Endothelial cell of umbilical vein (primary cell): Measurements from ENCODE around the gene RNF135. TPM values are rescaled to one million over a fixed set of nuclear protein-coding genes. Genes with fewer than 3 reads are reported as not detected.

ENCODE experiments used
- BruUV-seq: library from RNA; stranded (reverse); fragments of 400-500 nt; replicated peaks from 2 replicates; lab custom pipeline; 2021; lab: Mats Ljungman, UMichigan
- CTCF ChIA-PET: fragments of 300-600, 350-600 bp; sonication (Branson Sonifier 250); formaldehyde crosslinking; loops from one replicate; lab custom pipeline; 2021; ENCODE audit warnings: antibody characterized with exemption, inconsistent platforms; lab: Charles Lee
- POLR2A ChIA-PET: fragments of 300-600, 350-600 bp; sonication (Branson Sonifier 250); formaldehyde crosslinking; loops from one replicate; lab custom pipeline; 2021; ENCODE audit warnings: antibody characterized with exemption, inconsistent platforms; lab: Charles Lee
- DNase-seq: peaks from one replicate; pipeline ENCODE4 v3.0.0-alpha.2; 2011; ENCODE audit warnings: low read depth, low spot score
- FAIRE-seq: peaks from 2 replicates; lab custom pipeline; 2011; peaks lifted over from hg19 to GRCh38; lab: Jason Lieb, UNC
- H2AFZ ChIP-seq: 2 replicates; pipeline ENCODE4 v1.6.0; 2012; ENCODE audit warnings: low read depth, low read length, control low read depth, inconsistent platforms
- H3K27ac ChIP-seq: 2 replicates; pipeline ENCODE4 v1.5.1; 2011; ENCODE audit warnings: low read depth, mild to moderate bottlenecking, control low read depth, low read length, moderate library complexity; ENCODE audit not compliant: insufficient read depth
- H3K27me3 ChIP-seq, 2 experiments: 2 replicates each; pipeline versions ENCODE4 v1.6.0 to v1.6.1; 2011; ENCODE audit warnings: low read length in 2 of 2, mixed read lengths in 1 of 2; ENCODE audit not compliant: control insufficient read depth in 2 of 2, insufficient read depth in 2 of 2
- H3K36me3 ChIP-seq, 2 experiments: 2 replicates in 1 of 2; 3 replicates in 1 of 2; pipeline ENCODE4 v1.5.1; 2011; ENCODE audit warnings: low read length in 2 of 2, mild to moderate bottlenecking in 1 of 2, moderate library complexity in 1 of 2; ENCODE audit not compliant: control insufficient read depth in 2 of 2, insufficient read depth in 2 of 2; ENCODE audit errors: extremely low read depth in 1 of 2
- H3K4me1 ChIP-seq: 3 replicates; pipeline ENCODE4 v1.5.1; 2011; ENCODE audit warnings: mild to moderate bottlenecking, low read length; ENCODE audit not compliant: control insufficient read depth, insufficient read depth; ENCODE audit errors: extremely low read depth
- H3K4me2 ChIP-seq: 2 replicates; pipeline ENCODE4 v1.6.1; 2011; ENCODE audit warnings: low read length, control low read depth, mixed read lengths; ENCODE audit not compliant: insufficient read depth
- H3K4me3 ChIP-seq, 3 experiments: fragments of 200-600 bp in 1 of 3; sonication (generic), shearing (Covaris generic) in 1 of 3; replicated peaks in 1 of 3; 2 replicates each; pipeline ENCODE4 v1.5.1; 2011 to 2016; ENCODE audit warnings: control low read depth in 3 of 3, low read length in 3 of 3, mild to moderate bottlenecking in 2 of 3, inconsistent platforms in 1 of 3, low read depth in 1 of 3, moderate library complexity in 1 of 3; ENCODE audit not compliant: insufficient read depth in 1 of 3
- H3K79me2 ChIP-seq: 2 replicates; pipeline ENCODE4 v1.6.0; 2012; ENCODE audit warnings: low read length, inconsistent platforms; ENCODE audit not compliant: control insufficient read depth, insufficient read depth
- H3K9ac ChIP-seq: replicated peaks from 2 replicates; pipeline ENCODE3; 2011; ENCODE audit warnings: low read length, control low read depth; ENCODE audit not compliant: insufficient read depth; ENCODE audit errors: extremely low read depth
- H3K9me1 ChIP-seq: replicated peaks from 3 replicates; pipeline ENCODE4 v1.6.0; 2011; ENCODE audit warnings: mild to moderate bottlenecking, low read length; ENCODE audit not compliant: control insufficient read depth, insufficient read depth; ENCODE audit errors: extremely low read depth
- H3K9me3 ChIP-seq: replicated peaks from 2 replicates; pipeline ENCODE4 v1.5.1; 2012; ENCODE audit warnings: low read length, inconsistent platforms; ENCODE audit not compliant: control insufficient read depth, insufficient read depth
- H4K20me1 ChIP-seq: replicated peaks from 2 replicates; pipeline ENCODE3; 2011; ENCODE audit warnings: mild to moderate bottlenecking, low read length; ENCODE audit not compliant: control insufficient read depth, insufficient read depth; ENCODE audit errors: extremely low read depth
- CTCF ChIP-seq, 2 donors: IDR thresholded peaks; 1 replicate in 1 of 2; 2 replicates in 1 of 2; pipeline ENCODE4 v1.5.1; 2011; ENCODE audit warnings: low read length in 2 of 2, mild to moderate bottlenecking in 2 of 2, moderate library complexity in 2 of 2, control low read depth in 1 of 2, inconsistent platforms in 1 of 2, low read depth in 1 of 2; ENCODE audit not compliant: insufficient read depth in 1 of 2; ENCODE audit errors: extremely low read depth in 1 of 2
- EZH2 ChIP-seq: IDR thresholded peaks from 2 replicates; pipeline ENCODE4 v1.6.1; 2012; ENCODE audit warnings: borderline replicate concordance, low read depth, mild to moderate bottlenecking, moderate library complexity, low read length, inconsistent platforms; ENCODE audit not compliant: severe bottlenecking
- FOS ChIP-seq: IDR thresholded peaks from 2 replicates; pipeline ENCODE4 v1.6.1; 2011; ENCODE audit warnings: mild to moderate bottlenecking, low read length, moderate library complexity, borderline replicate concordance; ENCODE audit not compliant: insufficient read depth
- GATA2 ChIP-seq: IDR thresholded peaks from 2 replicates; pipeline ENCODE4 v1.7.0; 2011; ENCODE audit warnings: low read depth, mild to moderate bottlenecking, moderate library complexity, mixed read lengths, low read length; ENCODE audit not compliant: insufficient read length, insufficient read depth
- JUN ChIP-seq: IDR thresholded peaks from 2 replicates; pipeline ENCODE4 v1.6.1; 2011; ENCODE audit warnings: borderline replicate concordance, low read depth; ENCODE audit not compliant: insufficient read length, insufficient read depth
- MYC ChIP-seq: IDR thresholded peaks from one replicate; pipeline ENCODE4 v1.6.1; 2011; ENCODE audit warnings: mild to moderate bottlenecking, low read depth, low read length
- POLR2A ChIP-seq: IDR thresholded peaks from 2 replicates; pipeline ENCODE4 v1.6.1; 2012; ENCODE audit warnings: low read depth, mild to moderate bottlenecking, control low read depth, low read length
- POLR2AphosphoS5 ChIP-seq: IDR thresholded peaks from 2 replicates; pipeline ENCODE4 v1.6.1; 2012; ENCODE audit warnings: low read depth, mild to moderate bottlenecking, control low read depth, low read length, moderate library complexity; ENCODE audit not compliant: insufficient read depth
- dilution Hi-C: fragments of 300-500 bp; cut with MboI; formaldehyde crosslinking; loops from one replicate; pipeline ENCODE4 v1.15.0; 2019; ENCODE audit warnings: low sequenced_read_pairs; ENCODE audit not compliant: extremely low pct_ligation_motif_present
- intact Hi-C: fragments of 100-400 bp; cut with micrococcal nuclease; formaldehyde crosslinking; loops from one replicate; pipeline ENCODE4 v1.10.0; 2022
- polyA plus RNA-seq, 4 experiments: library from polyadenylated mRNA; depleted of rRNA in 3 of 4; stranded (reverse) in 3 of 4; unstranded in 1 of 4; fragments of >200 nt; gene quantifications; 2 replicates each; pipeline versions ENCODE4 v1.2.1 to v1.2.3, GENCODE V29; 2011 to 2012; ENCODE audit warnings: missing spikeins in 1 of 4
- total RNA-seq: library from RNA; stranded (reverse); gene quantifications from 2 replicates; pipeline ENCODE4 v1.2.3, GENCODE V29; 2021
- TF ChIP-seq, protein P1 (sequence below): IDR thresholded peaks from 2 replicates; pipeline ENCODE4 v1.6.1; 2011; ENCODE audit not compliant: insufficient read depth, insufficient read length

RNF135 gene
- total and polyA plus RNA-seq, 2 donors (not counting 3 experiments of a cell fraction or from before 2014, with no cell fraction given) = 11.6 to 12.0 TPM

- H2AFZ ChIP-seq = no peak overlapping the region
- H3K4me2 ChIP-seq = no peak overlapping the region
- no peaks in the 10 kb centered on the region for H3K9me1 ChIP-seq
- dilution Hi-C loops = no loop called here
- no peaks in the 10 kb centered on the region for H3K27me3 ChIP-seq
- BruUV-seq = no TSS peak
- no peaks in the 10 kb centered on the region for H3K79me2 ChIP-seq
- no peak for DNase-seq
- H4K20me1 ChIP-seq = no peaks in the 10 kb centered on the region
- no peak overlapping the region for H3K27ac ChIP-seq
- H3K9ac ChIP-seq = no peak overlapping the region
- H3K36me3 ChIP-seq = no peaks in the 10 kb centered on the region
- ChIA-PET POLR2A (no interaction called here), CTCF (interaction anchor here (2.8 kb wide), 1 partner anchor 202 kb away, joined by 41 read pairs; no protein-coding TSS in a partner anchor)
- H3K4me3 ChIP-seq = no peak overlapping the region
- intact Hi-C loops = loop anchor here (2.0 to 5.0 kb wide), 2 partner anchors 359 to 513 kb away; no protein-coding TSS in a partner anchor
- TF ChIP-seq JUN = no peak
- TF ChIP-seq FOS = no peak
- TF ChIP-seq POLR2AphosphoS5 = no peak
- TF ChIP-seq EZH2 = no peak
- TF ChIP-seq, protein P1, sequence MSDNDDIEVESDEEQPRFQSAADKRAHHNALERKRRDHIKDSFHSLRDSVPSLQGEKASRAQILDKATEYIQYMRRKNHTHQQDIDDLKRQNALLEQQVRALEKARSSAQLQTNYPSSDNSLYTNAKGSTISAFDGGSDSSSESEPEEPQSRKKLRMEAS = no peak
- no peak for TF ChIP-seq CTCF (IDR thresholded peaks at IDR 0.05; ENCODE audit: extremely low read depth in 1 of 2, insufficient read depth in 1 of 2, low read depth in 1 of 2, low read length in 2 of 2)
- no peak for TF ChIP-seq GATA2
- TF ChIP-seq MYC = no peak
- TF ChIP-seq POLR2A = no peak
- H3K9me3 ChIP-seq = no peaks in the 10 kb centered on the region
- H3K4me1 ChIP-seq = peaks cover 12% of the 10 kb centered on the region
- no peak for FAIRE-seq
These were observed 43.0 kb downstream of the RNF135 start for GRCh38 chr17:31013844-31014243.
